ENCODE data around the gene SAMD4A. TPM values are rescaled to one million over a fixed set of nuclear protein-coding genes. Genes with fewer than 3 reads are reported as not detected.

SAMD4A gene
- polyA plus RNA-seq, 12 donors, result 47.4 to 74.9 (median 63.3) TPM; not detected in 1

DNA sequence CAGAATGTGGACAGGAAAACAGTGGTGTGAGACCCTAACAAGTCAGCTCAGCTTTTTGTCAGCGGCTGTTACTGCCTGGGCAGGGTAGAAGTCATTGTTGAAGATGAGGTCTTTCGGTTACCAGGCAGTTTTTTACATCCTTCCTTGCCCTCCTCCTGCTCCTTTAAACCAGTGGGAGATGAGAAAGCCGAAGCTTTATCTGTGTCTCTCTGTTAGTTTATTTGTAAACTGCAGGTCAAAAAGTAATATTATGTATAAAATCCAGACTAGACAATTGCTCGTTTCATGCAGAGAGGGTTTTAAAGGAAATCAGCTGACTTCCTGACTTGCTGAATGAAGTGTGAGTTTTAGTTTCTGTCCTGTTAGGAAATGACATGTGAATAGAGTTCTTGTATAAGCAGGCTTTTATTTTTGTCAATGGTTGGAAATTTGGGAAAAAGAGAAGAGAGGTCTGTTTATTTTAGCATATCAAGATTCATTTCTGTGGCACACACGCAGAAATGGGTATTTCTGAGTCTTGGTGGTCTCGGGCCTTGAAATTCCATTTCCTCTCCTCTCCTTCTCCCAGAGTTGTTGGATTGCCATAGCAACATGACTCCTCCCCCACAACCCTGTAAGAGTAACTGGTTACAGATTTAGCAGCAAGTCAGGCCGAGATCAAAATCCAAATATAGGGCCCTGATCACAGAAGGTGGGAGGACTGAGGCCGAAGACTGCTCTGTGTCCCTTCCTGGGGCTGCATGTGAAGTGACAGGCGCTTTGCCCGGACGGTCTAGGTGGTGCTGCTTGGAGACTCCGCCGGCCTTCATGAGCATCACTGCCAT lies 60.8 kb downstream of the SAMD4A start:
- DNase-seq, result peak; percentile 85

DNA sequence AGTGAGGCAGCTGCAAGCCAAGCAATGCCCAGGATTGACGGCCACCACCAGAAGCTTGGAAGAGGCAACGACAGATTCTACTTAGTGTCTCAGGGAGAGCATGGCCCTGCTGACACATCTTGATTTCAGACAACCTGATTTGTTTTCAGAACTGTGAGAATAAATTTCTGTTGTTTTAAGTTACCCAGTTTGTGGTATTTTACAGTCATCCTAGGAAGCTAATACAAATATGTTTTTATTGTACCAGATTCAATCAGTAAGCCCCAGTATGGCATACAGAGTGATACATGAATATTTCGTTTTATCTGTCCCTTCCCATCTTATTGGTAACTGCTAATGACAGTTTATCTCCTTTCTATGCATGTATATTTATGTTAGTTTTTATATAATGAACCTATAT lies 62.3 kb downstream of the SAMD4A start:
- DNase-seq, result no peak

DNA sequence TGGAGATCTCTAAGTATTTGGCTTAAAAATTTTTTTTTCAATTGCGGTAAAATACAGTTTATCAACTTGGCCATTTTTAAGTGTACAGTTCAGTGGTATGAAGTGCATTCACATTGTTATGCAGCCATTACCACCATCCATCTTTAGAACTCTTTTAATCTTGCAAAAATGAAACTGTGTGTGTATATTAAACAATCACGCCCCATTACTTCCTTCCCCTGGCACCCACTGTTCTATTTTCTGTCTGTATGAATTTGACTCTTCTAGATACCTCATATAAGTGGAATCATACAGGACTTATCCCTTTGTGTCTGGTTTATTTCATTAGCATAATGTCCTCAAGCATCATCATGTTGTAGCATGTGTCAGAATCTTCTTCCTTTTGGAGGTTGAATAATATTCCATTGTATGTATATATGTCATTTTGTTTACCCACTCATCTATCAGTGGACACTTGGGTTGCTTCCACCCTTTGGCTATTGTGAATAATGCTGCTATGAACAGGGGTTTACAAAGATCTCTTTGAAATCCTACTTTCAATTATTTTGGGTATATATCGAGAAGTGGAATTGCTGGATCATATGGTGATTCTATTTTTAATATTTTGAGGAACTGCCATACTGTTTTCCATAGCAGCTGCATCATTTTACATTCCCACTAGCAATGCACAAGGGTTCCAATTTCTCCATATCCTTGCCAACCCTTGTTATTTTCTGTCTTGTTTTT lies 62.9 kb downstream of the SAMD4A start:
- no peak for DNase-seq

DNA sequence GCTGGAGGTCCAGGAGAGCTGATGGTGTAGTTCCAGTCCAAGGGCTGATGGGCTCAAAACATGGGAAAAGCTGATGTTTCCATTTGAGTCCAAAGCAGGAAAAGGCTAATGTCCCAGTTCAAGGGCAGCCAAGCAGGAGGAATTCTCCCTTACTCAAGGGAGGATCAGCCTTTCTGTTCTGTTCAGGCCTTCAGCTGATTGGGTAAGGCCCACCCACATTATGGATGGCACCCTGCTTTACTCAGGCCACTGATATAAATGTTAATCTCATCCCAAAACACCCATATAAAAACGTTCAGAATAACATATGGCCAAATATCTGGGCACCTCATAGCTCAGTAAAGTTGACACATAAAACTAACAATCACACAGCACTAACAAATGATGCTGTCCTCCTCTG lies 64.1 kb downstream of the SAMD4A start:
- no peak for DNase-seq

DNA sequence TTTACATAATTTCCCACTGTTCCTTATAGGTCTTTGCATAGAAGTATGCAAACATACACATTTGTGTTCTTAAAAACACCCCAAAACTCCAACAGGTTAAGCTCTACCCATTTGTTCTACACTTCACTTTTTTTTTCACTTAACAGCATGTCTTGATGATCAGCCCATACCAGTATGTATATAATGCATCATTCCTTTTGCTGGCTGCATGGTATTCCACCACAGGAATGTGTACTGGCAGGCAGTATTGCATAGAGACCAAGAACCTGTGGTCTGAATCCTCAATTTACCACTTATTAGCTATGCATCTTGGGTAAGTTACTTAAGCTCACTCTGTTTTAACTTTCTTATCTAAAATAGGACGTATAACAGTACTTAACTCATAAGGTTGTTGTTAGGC lies 65.5 kb downstream of the SAMD4A start:
- DNase-seq, result no peak

DNA sequence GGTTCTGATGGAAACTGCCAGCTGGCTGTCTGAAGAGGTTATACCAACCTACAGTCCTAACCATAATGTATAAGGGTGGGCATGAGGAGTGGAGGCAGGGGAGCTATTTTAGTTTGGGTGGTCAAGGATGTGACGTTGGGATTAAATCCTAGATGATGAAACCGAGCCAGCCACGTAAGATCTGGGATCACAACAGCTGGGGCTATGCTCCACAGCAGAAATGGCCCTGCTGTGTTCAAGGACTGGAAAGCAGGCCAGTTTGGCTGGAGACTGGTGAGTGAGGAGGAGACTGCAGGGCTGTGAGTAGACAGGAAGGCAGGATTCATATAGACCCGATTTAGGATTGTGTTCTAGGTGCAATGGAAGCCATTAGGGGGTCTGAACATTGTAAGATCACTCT lies 66.1 kb downstream of the SAMD4A start:
- no peak for DNase-seq

DNA sequence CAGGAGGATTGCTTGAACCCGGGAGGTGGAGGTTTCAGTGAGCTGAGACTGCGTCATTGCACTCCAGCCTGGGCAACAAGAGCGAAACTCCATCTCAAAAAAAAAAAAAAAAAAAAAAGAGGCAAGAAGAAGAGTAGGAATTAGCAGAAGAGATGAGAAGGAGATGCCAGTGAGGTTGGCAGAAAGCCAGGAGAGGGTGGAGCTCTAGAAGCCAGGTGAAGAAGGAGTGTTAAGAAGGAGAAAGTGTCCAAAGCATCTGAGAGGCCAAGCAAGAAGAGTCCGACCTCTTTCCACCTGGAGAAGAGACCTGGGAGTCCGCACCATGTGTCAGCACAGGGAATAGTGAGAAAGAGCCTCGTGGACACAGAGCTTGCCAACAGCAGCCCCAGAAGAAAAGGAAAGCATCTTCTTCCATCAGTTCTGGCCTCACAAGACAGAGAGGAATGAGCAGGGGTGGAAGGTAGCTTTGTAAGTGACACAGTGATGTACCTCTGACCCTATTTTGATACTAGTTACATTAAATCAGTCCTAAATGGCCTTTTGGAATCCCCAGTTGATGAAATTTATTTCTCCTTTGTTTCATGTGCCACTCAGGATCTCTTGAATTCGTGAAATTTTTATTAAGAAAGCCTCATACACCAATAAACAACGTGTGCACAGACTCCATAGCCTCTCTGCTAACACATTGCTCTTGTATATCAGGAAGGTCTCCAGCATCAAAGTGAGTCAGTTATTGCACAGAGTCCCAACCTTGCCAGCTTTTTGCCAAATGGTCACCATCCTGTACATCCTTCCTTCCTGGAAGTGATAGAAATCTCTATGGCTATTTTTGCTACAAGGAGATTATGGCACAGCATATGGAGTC lies 70.6 kb downstream of the SAMD4A start:
- no peak for DNase-seq

DNA sequence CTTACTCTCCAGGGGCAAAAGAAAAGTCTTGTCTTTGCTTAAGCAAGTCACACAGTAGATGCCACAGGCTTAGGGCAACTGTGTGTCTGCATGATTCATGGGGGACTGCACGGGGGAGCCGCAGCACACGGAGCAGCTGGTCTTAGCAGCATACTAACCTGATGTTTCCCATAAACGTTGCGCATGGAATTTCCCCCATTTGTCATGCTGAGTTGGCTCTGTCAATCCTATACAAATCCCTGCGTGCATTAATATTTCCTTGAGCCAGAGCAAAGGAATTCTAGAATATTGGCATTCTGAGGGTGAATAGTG lies 71.2 kb downstream of the SAMD4A start:
- DNase-seq, result no peak

DNA sequence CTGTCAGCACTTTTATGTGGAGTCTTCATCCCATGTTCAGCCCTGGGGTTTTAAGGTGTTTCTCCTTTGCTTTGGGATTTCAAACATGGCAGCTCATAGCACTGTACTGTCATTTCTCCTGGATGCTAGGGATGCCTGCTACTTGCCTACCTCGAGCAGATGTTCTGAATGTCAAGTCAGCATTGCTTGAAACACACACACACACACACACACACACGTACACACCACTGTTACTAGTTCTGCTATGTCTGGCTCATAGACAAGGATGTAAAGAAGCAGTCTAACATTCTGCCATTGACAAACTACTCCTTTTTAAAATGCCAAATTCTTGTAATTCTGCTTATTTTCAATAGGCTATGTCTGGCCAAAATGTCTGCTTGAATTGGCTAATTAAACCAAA lies 72.7 kb downstream of the SAMD4A start:
- DNase-seq, result no peak

DNA sequence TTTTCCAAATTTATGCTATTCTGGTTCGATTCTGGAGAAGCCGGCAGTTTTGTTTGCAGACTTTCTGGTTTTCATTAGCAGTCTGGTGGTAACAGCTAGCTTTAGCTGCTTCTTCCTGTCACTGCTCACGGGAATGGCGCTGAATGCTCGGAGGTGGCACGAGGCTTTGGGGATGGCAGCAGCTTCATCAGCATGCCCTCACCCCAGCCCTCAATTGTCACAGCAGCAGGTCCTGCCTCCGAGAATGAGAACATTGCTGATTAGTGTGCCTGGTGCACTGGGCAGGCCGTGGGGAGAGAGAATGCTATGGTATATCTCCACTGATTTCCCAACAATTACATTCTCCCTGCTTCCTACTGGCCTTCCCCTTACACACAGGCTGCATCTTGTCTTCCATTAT lies 73.6 kb downstream of the SAMD4A start:
- DNase-seq, result no peak

DNA sequence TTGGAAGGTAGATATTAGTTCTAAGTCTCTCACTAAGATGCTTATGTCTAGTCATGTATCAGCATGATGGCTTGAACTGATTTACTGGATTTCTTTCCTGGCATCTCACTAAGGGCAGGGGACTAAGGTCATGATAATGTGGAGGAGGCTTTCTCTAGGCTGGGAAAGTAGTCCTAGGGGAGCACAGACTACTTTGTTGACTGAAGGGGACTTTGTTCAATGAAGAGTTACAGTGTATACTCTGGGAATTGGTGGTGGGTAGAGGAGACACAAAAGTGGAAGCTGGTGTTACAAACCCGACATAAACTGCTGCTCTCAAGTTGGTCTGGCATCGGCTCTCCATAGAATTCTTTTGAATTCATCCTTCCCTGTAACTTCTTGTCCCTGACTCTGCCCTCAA lies 75.2 kb downstream of the SAMD4A start:
- DNase-seq, result no peak

DNA sequence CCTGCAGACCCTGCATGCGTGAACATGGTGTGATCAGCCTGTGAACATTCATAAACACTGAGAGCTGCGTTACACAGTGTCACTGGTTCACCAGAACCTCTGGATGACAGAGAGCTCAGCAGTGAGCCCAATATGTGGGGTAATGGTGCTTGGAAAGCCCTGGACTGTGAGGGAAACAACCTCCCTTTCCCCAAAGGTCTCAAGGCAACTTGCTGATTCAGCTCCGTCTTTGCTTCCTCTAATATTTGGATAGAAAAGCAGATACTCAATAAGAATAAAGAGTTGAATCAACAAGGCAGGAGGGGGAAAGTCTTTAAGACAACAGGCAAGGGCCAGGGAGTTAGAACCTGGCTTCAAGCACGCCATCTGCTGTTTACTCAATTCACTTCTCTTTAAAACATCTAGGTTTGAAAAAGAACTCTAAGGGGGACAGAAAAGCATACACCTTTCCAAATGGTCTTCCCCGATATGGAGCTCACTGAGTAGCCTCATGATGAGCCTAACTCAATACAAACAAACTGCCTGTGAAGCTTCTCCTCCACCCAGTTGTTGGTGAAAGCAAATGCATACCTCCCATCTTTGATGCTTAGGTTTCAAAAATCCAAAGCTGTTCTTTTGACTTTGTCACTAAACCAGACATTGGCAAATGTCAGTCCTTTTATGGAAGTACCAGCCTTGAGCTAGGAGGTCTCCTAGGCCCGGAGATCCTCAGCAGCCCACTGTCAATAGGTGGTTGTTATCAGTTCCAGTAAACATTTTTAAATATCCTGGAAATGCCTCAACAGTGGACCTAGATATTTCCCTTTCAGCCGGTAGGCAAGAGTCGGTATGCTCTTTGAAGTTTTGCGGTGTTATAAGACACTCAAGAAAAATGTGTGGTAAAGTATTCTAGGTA lies 76.1 kb downstream of the SAMD4A start:
- no peak for DNase-seq

DNA sequence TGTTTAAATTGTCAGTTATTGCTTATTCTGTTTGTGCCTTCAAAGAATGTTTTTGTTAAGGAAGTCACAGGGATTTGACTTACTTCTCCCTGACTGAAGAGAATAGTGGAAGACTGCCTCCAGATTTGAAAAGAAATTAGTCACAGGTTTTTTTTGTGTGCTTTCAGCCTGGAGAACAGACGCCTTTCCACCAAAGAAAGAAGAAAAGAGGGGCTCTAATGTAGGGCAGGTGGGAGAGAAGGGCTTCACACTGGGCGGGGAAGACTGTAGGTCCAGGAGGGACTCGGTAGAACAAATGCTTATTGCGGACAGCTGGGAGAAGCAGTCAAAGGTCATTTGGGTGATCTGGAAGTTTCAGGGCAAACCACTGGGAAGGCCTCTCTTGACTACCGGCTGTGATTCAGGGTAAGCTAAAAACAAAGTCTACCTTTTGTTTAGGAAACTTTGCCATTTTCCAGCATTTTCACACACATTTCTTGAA lies 76.8 kb downstream of the SAMD4A start:
- DNase-seq, result no peak

DNA sequence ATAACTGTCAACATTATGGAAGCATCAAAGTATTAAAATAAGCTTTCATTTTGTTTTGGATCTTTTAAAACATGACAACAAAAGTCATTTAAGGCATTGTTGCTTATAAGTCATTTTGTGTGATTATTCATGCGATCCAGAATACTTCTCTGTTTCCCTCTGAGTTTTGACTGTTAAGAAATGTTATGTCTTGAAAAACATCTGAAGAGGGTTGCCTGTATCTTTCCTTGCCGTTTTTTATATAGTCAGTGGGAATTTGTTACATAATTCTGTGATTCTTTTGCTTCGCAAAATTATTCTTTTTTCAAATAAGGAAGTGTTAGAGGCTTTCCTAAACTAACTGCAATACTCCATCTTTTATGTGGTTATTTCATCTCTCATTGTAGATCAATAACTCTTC lies 78.7 kb downstream of the SAMD4A start:
- no peak for DNase-seq

DNA sequence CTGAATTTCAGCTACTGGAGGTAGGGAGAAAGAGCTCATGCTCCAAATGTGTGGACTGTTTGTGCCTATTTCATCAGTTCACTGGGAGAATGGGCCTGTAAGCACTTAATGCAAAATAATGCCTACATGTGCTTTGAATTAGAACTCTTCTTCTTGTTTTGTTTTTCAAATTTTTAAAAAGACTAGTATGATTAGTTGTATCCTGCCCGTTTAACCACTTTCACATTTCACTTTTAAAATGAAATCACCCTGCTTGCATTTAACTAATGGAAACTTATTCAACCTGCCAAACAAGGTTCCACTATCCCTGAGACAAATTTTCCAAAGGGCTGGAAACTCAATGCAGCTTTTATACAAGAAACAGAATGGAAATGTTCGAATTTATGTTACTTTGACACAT lies 79.7 kb downstream of the SAMD4A start:
- peak; percentile 82 for DNase-seq

DNA sequence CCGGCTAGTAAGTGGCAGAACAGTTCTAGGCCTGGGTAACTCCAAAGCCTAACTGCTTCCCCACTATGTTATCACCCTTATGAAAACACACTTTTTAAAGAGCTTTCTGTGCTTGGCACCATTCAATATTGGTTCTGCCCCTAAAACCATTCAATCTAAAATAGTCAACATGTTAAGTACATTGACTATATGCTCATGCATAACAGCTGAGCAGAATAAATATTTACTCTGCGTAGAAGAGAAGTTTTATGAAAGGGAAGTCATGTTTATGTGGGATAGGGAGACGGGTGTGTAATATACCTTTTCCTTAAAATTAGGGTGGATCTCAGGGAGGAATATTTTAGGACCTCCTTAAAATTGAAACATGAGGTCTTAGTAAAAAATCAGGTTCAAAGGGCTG lies 80.5 kb downstream of the SAMD4A start:
- DNase-seq, result no peak

DNA sequence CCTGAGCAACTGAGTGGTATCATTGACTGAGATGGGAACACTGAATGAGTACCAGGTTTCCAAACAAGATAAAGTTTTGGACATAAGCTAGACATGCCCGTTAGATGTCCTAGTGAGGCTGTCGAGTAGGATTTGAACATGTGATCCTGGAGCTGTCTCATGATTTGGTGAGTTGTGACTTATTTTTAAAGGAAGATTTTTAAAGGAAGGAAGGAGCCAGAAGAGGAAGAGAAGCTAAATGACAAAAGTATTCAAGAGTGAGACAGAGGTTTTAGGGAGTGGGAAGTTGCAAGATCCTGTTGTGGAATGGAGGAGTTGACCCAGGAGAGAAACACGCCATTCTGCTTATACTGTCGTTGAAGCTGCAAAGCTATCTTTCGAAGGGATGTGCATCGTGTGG lies 82.1 kb downstream of the SAMD4A start:
- DNase-seq, result no peak

DNA sequence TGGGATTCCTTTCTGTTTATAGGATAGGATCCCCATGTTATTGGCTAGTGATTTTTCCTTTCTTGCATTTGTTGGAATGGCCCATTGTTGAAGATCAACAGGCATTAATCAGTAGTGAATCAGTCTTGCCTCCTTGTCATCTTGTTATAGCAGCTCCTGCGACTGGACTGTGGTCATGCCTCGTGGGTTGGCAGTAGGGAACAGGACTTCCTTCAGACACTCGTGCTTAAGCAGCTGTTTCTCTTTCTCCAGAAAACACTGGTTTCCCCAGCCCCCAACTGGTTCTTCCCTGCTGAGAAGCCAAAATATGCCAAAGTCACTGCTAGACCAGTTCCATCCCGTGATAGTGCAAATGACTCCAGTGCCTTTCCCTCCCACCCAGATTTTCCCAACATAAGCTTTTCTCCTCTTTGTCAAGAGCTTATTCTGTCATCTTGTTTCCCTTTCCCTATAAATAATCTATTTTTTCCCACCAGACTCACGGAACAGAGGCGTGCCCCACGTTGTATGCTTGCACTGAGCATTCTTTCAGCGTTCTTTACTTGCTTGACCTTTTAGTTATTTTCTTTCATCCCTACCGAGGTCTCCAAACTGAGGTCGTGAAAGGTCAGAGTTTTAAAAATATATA lies 83.5 kb downstream of the SAMD4A start:
- peak; percentile 54 for DNase-seq

DNA sequence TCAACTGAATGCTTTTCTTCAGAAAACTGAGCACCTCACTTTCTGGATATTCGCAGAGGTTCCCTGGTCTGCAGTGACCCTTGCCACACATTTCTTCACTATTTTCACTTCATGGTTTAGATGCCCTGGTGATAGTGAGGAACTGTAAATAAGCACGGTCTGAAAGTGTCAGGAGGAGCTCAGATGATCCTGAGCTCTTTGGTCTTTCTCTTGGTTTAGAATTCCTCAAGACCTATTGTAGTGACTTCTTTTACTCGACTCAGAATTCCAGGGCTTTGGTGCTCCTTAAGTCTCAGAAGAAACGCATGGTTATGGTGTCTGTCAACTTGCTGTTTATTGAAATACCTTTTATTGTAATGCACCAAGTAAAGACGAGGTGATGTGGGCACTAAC lies 84.0 kb downstream of the SAMD4A start:
- no peak for DNase-seq

DNA sequence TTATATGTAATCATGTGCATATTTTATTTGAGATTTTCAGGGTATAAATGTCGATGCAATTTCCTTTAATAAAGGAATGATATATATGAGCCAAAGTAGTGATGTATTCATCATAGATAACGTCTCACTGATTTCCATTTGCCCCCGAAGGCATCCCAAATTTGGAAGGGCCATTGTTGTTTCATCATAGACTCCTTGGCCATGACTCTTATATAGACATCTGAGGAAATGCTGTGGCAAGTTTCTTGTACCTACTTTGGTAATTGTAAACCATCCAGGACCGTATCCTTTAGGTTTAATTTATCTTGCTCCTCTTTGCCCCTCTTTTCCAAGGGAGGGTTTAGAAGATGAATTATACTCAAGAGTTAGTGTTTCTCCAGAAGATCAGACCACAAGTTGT lies 84.7 kb downstream of the SAMD4A start:
- no peak for DNase-seq

DNA sequence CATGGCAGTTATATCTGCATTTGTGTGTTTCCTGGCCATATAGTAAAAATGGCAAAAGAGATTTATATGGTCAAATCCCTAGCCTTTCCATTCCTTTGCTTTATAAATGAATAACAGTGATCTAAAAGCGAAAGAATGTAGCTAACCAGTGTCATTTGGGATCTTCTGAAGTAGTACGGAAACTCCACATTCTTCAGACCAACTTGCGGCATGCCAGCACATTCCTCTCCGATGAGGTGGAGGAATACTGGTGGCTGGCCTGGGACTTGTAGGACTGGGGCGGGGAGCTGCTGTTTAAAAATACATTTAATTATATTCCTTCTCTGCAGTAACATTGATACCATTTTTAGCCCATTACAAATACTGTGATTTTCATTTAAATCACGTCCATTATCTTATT lies 85.3 kb downstream of the SAMD4A start:
- peak; percentile 94 for DNase-seq

All from muscle of arm (tissue), 12 donors.